Measurements from ENCODE around the gene CALHM5.
"Not testable (repeated sequence)": the region's sequence is repeated elsewhere in the genome, so short reads cannot be mapped to it uniquely, and the experiment has no call there.

Gene CALHM5

GRCh38 chr6:116485559-116486184 lies 25.8 kb upstream of the CALHM5 start:
- TF ChIP-seq, protein P1, sequence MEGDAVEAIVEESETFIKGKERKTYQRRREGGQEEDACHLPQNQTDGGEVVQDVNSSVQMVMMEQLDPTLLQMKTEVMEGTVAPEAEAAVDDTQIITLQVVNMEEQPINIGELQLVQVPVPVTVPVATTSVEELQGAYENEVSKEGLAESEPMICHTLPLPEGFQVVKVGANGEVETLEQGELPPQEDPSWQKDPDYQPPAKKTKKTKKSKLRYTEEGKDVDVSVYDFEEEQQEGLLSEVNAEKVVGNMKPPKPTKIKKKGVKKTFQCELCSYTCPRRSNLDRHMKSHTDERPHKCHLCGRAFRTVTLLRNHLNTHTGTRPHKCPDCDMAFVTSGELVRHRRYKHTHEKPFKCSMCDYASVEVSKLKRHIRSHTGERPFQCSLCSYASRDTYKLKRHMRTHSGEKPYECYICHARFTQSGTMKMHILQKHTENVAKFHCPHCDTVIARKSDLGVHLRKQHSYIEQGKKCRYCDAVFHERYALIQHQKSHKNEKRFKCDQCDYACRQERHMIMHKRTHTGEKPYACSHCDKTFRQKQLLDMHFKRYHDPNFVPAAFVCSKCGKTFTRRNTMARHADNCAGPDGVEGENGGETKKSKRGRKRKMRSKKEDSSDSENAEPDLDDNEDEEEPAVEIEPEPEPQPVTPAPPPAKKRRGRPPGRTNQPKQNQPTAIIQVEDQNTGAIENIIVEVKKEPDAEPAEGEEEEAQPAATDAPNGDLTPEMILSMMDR (conservative IDR thresholded peaks at IDR 0.05; ENCODE audit: control insufficient read depth, insufficient read depth, low read depth, low read length), result no peak
- H3K4me3 ChIP-seq (ENCODE audit: control insufficient read depth, low read depth, low read length), result no peak overlapping the region
- DNase-seq (ENCODE audit: low read depth), result peak; percentile 55

GRCh38 chr6:116491610-116492330 lies 19.7 kb upstream of the CALHM5 start:
- no peak overlapping the region for H3K4me3 ChIP-seq (ENCODE audit: control insufficient read depth, low read depth, low read length)
- TF ChIP-seq, protein P1 (conservative IDR thresholded peaks at IDR 0.05; ENCODE audit: control insufficient read depth, insufficient read depth, low read depth, low read length), result no peak
- no peak for DNase-seq (ENCODE audit: low read depth)

GRCh38 chr6:116492331-116493067 lies 18.9 kb upstream of the CALHM5 start:
- H3K4me3 ChIP-seq (ENCODE audit: control insufficient read depth, low read depth, low read length), result no peak overlapping the region
- TF ChIP-seq, protein P1 (conservative IDR thresholded peaks at IDR 0.05; ENCODE audit: control insufficient read depth, insufficient read depth, low read depth, low read length), result no peak
- DNase-seq (ENCODE audit: low read depth), result no peak

DNA sequence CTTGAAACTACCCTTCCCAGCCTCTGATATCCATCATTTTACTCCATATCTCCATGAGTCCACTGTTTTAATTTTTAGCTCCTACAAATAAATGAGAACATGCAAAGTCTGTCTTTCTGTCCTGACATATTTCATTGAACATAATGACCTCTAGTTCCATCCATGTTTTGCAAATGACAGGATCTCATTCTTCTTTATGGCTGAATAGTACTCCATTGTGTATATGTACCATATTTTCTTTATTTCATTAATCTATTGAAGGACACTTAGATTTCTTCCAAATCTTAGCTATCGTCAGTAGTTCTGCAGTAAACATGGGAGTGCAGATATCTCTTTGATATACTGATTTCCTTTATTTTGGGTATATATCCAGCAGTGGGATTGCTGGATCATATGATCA lies 16.3 kb upstream of the CALHM5 start:
- not testable (repeated sequence) for DNase-seq (ENCODE audit: low read depth)

GRCh38 chr6:116497113-116497676 lies 14.2 kb upstream of the CALHM5 start:
- no peak for DNase-seq (ENCODE audit: low read depth)
- no peak overlapping the region for H3K4me3 ChIP-seq (ENCODE audit: control insufficient read depth, low read depth, low read length)
- TF ChIP-seq, protein P1 (conservative IDR thresholded peaks at IDR 0.05; ENCODE audit: control insufficient read depth, insufficient read depth, low read depth, low read length), result no peak

More for the DNA sequence above, 16.3 kb upstream of the CALHM5 start:
- H3K4me3 ChIP-seq (ENCODE audit: control insufficient read depth, low read depth, low read length), result not testable (repeated sequence)

- peak; percentile 38 for DNase-seq (ENCODE audit: low read depth)
- H3K4me3 ChIP-seq (ENCODE audit: control insufficient read depth, low read depth, low read length), result no peak overlapping the region
- TF ChIP-seq, protein P1 (conservative IDR thresholded peaks at IDR 0.05; ENCODE audit: control insufficient read depth, insufficient read depth, low read depth, low read length), result no peak
Measured at GRCh38 chr6:116500969-116501433, 10.4 kb upstream of the CALHM5 start.

Measured in fibroblast of mammary gland (primary cell).